Endothelial cell of umbilical vein (primary cell): ENCODE measurements around the gene FARP2.

ENCODE experiments used
- EZH2 ChIP-seq: IDR thresholded peaks from 2 replicates; pipeline ENCODE4 v1.6.1; 2012; ENCODE audit warnings: borderline replicate concordance, low read depth, mild to moderate bottlenecking, moderate library complexity, low read length, inconsistent platforms; ENCODE audit not compliant: severe bottlenecking
- GATA2 ChIP-seq: IDR thresholded peaks from 2 replicates; pipeline ENCODE4 v1.7.0; 2011; ENCODE audit warnings: low read depth, mild to moderate bottlenecking, moderate library complexity, mixed read lengths, low read length; ENCODE audit not compliant: insufficient read length, insufficient read depth
- MYC ChIP-seq: IDR thresholded peaks from one replicate; pipeline ENCODE4 v1.6.1; 2011; ENCODE audit warnings: mild to moderate bottlenecking, low read depth, low read length
- POLR2A ChIP-seq: IDR thresholded peaks from 2 replicates; pipeline ENCODE4 v1.6.1; 2012; ENCODE audit warnings: low read depth, mild to moderate bottlenecking, control low read depth, low read length
- POLR2AphosphoS5 ChIP-seq: IDR thresholded peaks from 2 replicates; pipeline ENCODE4 v1.6.1; 2012; ENCODE audit warnings: low read depth, mild to moderate bottlenecking, control low read depth, low read length, moderate library complexity; ENCODE audit not compliant: insufficient read depth
- TF ChIP-seq, protein P1 (sequence below), 2 donors: IDR thresholded peaks; 1 replicate in 1 of 2; 2 replicates in 1 of 2; pipeline ENCODE4 v1.5.1; 2011; ENCODE audit warnings: low read length in 2 of 2, mild to moderate bottlenecking in 2 of 2, moderate library complexity in 2 of 2, control low read depth in 1 of 2, inconsistent platforms in 1 of 2, low read depth in 1 of 2; ENCODE audit not compliant: insufficient read depth in 1 of 2; ENCODE audit errors: extremely low read depth in 1 of 2
- TF ChIP-seq, protein P2 (sequence below): IDR thresholded peaks from 2 replicates; pipeline ENCODE4 v1.6.1; 2011; ENCODE audit not compliant: insufficient read depth, insufficient read length

DNA sequence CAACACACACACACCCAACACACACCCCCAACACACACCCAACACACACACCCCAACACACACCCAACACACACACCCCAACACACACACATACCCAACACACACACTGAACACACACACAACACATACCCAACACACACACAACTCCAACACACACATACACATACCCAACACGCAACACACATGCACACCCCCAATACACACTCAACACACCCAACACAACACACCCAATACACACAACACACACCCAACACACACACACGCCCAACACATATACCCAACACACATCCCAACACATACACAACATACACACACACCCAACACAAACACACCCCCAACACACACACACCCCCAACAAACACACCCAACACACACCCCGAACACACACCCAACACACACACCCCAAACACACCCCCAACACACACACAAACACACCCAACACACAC is 160.5 kb downstream of the FARP2 start:
- TF ChIP-seq, protein P1, sequence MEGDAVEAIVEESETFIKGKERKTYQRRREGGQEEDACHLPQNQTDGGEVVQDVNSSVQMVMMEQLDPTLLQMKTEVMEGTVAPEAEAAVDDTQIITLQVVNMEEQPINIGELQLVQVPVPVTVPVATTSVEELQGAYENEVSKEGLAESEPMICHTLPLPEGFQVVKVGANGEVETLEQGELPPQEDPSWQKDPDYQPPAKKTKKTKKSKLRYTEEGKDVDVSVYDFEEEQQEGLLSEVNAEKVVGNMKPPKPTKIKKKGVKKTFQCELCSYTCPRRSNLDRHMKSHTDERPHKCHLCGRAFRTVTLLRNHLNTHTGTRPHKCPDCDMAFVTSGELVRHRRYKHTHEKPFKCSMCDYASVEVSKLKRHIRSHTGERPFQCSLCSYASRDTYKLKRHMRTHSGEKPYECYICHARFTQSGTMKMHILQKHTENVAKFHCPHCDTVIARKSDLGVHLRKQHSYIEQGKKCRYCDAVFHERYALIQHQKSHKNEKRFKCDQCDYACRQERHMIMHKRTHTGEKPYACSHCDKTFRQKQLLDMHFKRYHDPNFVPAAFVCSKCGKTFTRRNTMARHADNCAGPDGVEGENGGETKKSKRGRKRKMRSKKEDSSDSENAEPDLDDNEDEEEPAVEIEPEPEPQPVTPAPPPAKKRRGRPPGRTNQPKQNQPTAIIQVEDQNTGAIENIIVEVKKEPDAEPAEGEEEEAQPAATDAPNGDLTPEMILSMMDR (IDR thresholded peaks at IDR 0.05; ENCODE audit: extremely low read depth in 1 of 2, insufficient read depth in 1 of 2, low read depth in 1 of 2, low read length in 2 of 2) = no peak
- TF ChIP-seq POLR2A (no peak), GATA2 (no peak), MYC (no peak), EZH2 (no peak), POLR2AphosphoS5 (no peak)
- TF ChIP-seq, protein P2, sequence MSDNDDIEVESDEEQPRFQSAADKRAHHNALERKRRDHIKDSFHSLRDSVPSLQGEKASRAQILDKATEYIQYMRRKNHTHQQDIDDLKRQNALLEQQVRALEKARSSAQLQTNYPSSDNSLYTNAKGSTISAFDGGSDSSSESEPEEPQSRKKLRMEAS = no peak
